NT2/D1 (cell line): ENCODE measurements around the gene CDCA4.

ENCODE experiments used
- DNase-seq: peaks from one replicate; pipeline ENCODE4 v3.0.0-alpha.2; 2011; ENCODE audit warnings: low read depth, low spot score
- H3K27me3 ChIP-seq: 2 replicates; pipeline ENCODE4 v1.6.0; 2011; ENCODE audit warnings: mild to moderate bottlenecking; ENCODE audit not compliant: insufficient read length, insufficient read depth
- H3K36me3 ChIP-seq: 2 replicates; pipeline ENCODE4 v1.6.1; 2011; ENCODE audit warnings: mild to moderate bottlenecking, low read length, mixed read lengths; ENCODE audit not compliant: insufficient read depth, insufficient read length
- H3K4me1 ChIP-seq: 2 replicates; pipeline ENCODE4 v1.5.1; 2011; ENCODE audit not compliant: insufficient read depth, insufficient read length
- H3K4me3 ChIP-seq: 2 replicates; pipeline ENCODE4 v1.5.1; 2011; ENCODE audit warnings: low read depth; ENCODE audit not compliant: insufficient read length
- H3K9ac ChIP-seq: 2 replicates; pipeline ENCODE4 v1.6.0; 2011; ENCODE audit warnings: low read depth; ENCODE audit not compliant: insufficient read length
- H3K9me3 ChIP-seq: 2 replicates; pipeline ENCODE4 v1.5.1; 2011; ENCODE audit warnings: mild to moderate bottlenecking, low read length; ENCODE audit not compliant: insufficient read depth
- SUZ12 ChIP-seq: IDR thresholded peaks from 2 replicates; pipeline ENCODE4 v1.6.1; 2011; ENCODE audit not compliant: insufficient read length, insufficient read depth; ENCODE audit errors: extremely low read depth
- YY1 ChIP-seq: IDR thresholded peaks from 2 replicates; pipeline ENCODE4 v1.6.1; 2011; ENCODE audit not compliant: insufficient read length, insufficient read depth
- ZNF274 ChIP-seq: IDR thresholded peaks from 2 replicates; pipeline ENCODE4 v1.6.1; 2011; ENCODE audit warnings: mild to moderate bottlenecking, low read depth, low read length

CDCA4 gene

GRCh38 chr14:105049753-105050550 lies 29.1 kb upstream of the CDCA4 start:
- Histone ChIP-seq H3K9ac (no peak overlapping the region), H3K4me3 (no peak overlapping the region), H3K9me3 (no peaks in the 10 kb centered on the region), H3K27me3 (no peaks in the 10 kb centered on the region), H3K36me3 (no peaks in the 10 kb centered on the region), H3K4me1 (peaks cover 4% of the 10 kb centered on the region)
- DNase-seq, result no peak
- TF ChIP-seq ZNF274, result no peak
- TF ChIP-seq SUZ12, result no peak
- no peak for TF ChIP-seq YY1

GRCh38 chr14:105047283-105048016 lies 26.6 kb upstream of the CDCA4 start:
- H3K27me3 ChIP-seq, result no peaks in the 10 kb centered on the region
- no peaks in the 10 kb centered on the region for H3K9me3 ChIP-seq
- H3K36me3 ChIP-seq, result no peaks in the 10 kb centered on the region
- H3K4me3 ChIP-seq, result no peak overlapping the region
- H3K9ac ChIP-seq, result no peak overlapping the region
- peaks cover 8% of the 10 kb centered on the region for H3K4me1 ChIP-seq
- TF ChIP-seq ZNF274 (no peak), YY1 (no peak), SUZ12 (no peak)
- DNase-seq, result no peak

GRCh38 chr14:105046891-105047282 lies 26.0 kb upstream of the CDCA4 start:
- no peaks in the 10 kb centered on the region for H3K36me3 ChIP-seq
- no peak overlapping the region for H3K4me3 ChIP-seq
- no peak overlapping the region for H3K9ac ChIP-seq
- TF ChIP-seq ZNF274, result no peak
- no peak for TF ChIP-seq SUZ12
- TF ChIP-seq YY1, result no peak
- H3K4me1 ChIP-seq, result peaks cover 9% of the 10 kb centered on the region
- no peaks in the 10 kb centered on the region for H3K9me3 ChIP-seq
- no peaks in the 10 kb centered on the region for H3K27me3 ChIP-seq
- no peak for DNase-seq

- Histone ChIP-seq H3K9me3 (no peaks in the 10 kb centered on the region), H3K4me3 (no peak overlapping the region), H3K9ac (no peak overlapping the region), H3K36me3 (no peaks in the 10 kb centered on the region), H3K4me1 (peaks cover 9% of the 10 kb centered on the region), H3K27me3 (no peaks in the 10 kb centered on the region)
- TF ChIP-seq SUZ12, result no peak
- TF ChIP-seq YY1, result no peak
- no peak for TF ChIP-seq ZNF274
- peak; percentile 63 for DNase-seq
Observed at GRCh38 chr14:105045710-105046326, 24.9 kb upstream of the CDCA4 start.

GRCh38 chr14:105043641-105044040 lies 22.8 kb upstream of the CDCA4 start:
- DNase-seq, result no peak
- no peaks in the 10 kb centered on the region for H3K9me3 ChIP-seq
- TF ChIP-seq ZNF274, result no peak
- no peak for TF ChIP-seq YY1
- no peak for TF ChIP-seq SUZ12
- H3K9ac ChIP-seq, result no peak overlapping the region
- no peaks in the 10 kb centered on the region for H3K36me3 ChIP-seq
- no peak overlapping the region for H3K4me3 ChIP-seq
- no peaks in the 10 kb centered on the region for H3K27me3 ChIP-seq
- peaks cover 9% of the 10 kb centered on the region for H3K4me1 ChIP-seq

GRCh38 chr14:105042813-105043212 lies 21.9 kb upstream of the CDCA4 start:
- Histone ChIP-seq H3K27me3 (no peaks in the 10 kb centered on the region), H3K4me1 (peaks cover 9% of the 10 kb centered on the region), H3K4me3 (no peak overlapping the region), H3K9ac (no peak overlapping the region), H3K9me3 (no peaks in the 10 kb centered on the region), H3K36me3 (no peaks in the 10 kb centered on the region)
- TF ChIP-seq YY1 (no peak), SUZ12 (no peak)
- DNase-seq, result no peak
